GM18861 (cell line): ENCODE data around the gene DCP1A.
"Not testable (repeated sequence)": the region's sequence is repeated elsewhere in the genome, so short reads cannot be mapped to it uniquely, and the experiment has no call there.

Experiments used
- ATAC-seq: cut with Tn5 transposase; IDR thresholded peaks from one replicate; pipeline ENCODE4 v1.9.1; 2021; ENCODE audit not compliant: unreplicated experiment

DCP1A gene

GRCh38 chr3:53347261-53348064, at the start of gene DCP1A:
Gene DCP1A, minus strand, starts transcription at chr3:53347543. Its CDS starts 26 bp downstream, at chr3:53347517.
- ATAC-seq = peak; percentile 90

GRCh38 chr3:53384465-53385423, 37.4 kb upstream of the DCP1A start:
- no peak for ATAC-seq

DNA sequence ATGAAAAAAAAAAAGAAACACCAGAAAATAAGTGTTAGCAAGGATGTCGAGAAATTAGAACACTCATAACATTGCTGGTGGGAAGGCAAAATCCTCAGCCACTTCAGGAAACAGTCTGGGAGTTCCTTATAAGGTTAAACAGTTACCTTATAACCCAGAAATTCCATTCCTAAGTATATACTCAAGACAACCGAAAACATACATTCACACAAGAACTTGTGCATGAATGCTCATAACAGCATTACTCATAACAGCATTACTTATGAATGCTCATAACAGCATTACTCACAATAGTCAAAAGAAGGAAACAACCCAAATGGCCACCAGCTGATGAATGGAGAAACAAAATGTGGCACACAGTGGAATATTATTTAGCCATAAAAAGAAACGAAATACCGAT, 34.8 kb upstream of the DCP1A start:
- no peak for ATAC-seq

DNA sequence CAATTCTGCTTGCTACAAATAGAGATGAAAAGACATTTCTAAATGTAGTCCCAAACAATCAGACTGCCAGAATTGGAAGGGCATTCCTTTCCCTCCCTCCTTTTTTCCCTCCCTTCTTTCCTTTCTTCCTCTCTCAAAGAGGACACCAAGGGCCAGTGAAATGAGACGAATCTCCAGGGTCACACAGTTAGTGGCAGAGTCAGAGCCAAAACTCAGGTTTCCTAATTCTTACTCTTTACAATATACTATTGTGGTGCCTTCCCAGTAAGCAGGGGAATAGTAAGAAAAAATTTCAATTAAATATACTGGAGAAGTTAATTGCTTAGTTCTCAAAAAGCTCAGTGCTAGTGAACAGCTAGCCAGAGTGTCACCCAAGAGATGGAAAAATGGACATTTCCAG, 33.0 kb upstream of the DCP1A start:
- no peak for ATAC-seq

DNA sequence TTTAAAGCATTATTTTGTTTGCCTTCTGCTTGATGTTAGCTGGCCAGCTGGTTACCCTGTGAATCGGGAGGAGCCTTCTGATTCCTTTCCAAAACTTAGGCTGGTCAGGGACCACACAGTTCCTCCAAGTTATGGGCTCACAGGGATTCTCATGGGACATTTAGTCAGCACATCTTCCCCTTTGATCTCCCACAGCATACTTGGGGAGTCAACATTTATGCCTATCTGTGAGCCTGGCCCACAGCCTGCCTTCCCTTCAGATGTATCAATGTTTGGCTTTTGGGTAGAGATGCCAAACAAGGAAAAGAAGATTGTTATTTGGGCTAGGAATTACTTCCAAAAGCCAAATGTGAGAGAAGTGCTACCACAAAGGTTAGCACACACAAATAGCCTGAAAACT, 32.6 kb upstream of the DCP1A start:
- no peak for ATAC-seq

GRCh38 chr3:53377794-53378193, 30.5 kb upstream of the DCP1A start:
- ATAC-seq = no peak

DNA sequence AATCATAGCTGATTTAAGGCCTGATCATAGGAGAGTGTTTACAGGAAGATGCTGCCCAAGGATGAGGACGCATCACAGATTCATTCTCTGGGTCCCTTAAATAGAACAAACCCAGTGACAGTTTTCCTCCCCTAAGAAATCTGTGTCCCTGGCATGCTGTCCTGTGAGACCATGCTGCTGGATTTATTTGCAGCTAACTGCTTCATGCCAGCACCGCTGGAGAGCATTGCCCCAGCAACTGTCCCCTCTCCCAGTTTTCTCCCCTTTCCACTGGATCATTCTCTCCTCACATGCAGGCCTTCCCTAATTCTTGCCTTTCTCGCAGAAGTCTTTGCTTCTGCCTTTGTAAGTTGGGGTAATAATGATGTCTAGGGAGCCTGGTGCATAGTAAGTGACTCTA, 29.3 kb upstream of the DCP1A start:
- no peak for ATAC-seq

- ATAC-seq = no peak
Observed at GRCh38 chr3:53375019-53375418, 27.7 kb upstream of the DCP1A start.

- ATAC-seq = not testable (repeated sequence)
Observed at GRCh38 chr3:53370719-53371118, 23.4 kb upstream of the DCP1A start.

GRCh38 chr3:53361852-53362251, 14.5 kb upstream of the DCP1A start:
- ATAC-seq = no peak

GRCh38 chr3:53357458-53357857, 10.1 kb upstream of the DCP1A start:
- no peak for ATAC-seq

DNA sequence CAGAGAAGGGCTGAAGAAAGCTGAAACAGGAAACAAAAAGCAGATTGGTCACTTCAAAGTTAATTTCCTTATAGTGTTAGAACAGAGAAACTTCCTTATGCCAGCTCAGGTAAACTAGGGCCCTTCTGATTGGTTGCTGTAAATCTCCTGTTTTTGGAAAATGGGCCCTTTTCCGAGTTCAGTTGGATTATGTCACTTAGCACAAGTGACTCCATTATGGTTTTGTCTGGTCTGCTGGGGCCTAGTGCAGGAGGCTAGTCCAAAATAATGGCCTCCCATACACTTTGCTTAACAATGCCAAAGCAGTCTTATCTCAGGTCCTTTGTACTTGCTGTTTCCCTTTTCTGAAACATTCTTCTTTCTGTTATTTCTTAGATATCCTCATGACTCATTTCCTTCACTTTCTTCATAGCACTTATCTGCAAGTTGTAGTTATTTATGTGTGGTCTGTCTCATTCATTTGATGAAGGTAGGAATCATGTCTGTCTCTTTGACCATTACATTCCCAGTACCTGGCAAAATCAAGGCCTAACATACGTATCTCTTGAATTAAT, 7.7 kb upstream of the DCP1A start:
- ATAC-seq = no peak

GRCh38 chr3:53353202-53353601, 5.9 kb upstream of the DCP1A start:
- no peak for ATAC-seq

DNA sequence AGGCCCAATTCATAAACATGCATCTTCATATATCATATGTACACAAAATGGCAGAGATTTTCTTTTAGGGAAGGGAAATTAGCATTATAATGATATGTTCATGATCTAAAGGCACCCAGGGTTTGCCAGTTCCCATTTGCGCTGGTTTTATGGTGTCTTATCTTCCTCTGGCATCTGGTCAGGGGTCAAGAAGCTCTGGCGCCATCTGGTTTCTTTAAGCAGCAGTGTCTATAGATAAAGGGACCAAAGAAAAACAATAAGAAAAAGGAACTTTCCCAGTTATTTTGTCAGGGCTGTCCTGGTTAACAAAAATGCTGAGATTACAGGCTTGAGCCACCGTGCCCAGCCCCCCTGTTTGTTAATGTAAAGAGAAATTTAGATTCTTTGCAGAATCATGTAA, 3.3 kb upstream of the DCP1A start:
- ATAC-seq = no peak

- ATAC-seq = not testable (repeated sequence)
Observed at GRCh38 chr3:53348118-53348517, 775 bp upstream of the DCP1A start.

DNA sequence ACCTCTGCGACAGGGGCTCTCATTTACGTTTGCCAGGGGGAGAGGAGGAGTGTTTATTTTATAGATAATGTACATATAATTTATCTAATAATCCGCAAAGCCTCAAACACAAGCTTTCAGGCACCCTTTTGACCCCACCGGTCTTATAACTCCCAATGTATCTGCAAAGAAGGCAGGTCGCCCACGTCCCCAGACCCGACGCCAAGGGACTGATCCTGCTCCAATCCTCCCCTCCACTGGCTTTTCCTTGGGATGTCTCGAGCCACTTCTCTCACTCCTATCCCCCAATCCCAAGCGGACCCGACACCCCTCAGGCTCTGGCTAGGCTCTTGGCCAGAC, 452 bp downstream of the DCP1A start:
- no peak for ATAC-seq

GRCh38 chr3:53346514-53346913, 829 bp downstream of the DCP1A start:
- ATAC-seq = no peak

- ATAC-seq = no peak
Observed at GRCh38 chr3:53342353-53342752, 5.0 kb downstream of the DCP1A start.

- ATAC-seq = no peak
Observed at GRCh38 chr3:53337167-53337940, 10.0 kb downstream of the DCP1A start.

DNA sequence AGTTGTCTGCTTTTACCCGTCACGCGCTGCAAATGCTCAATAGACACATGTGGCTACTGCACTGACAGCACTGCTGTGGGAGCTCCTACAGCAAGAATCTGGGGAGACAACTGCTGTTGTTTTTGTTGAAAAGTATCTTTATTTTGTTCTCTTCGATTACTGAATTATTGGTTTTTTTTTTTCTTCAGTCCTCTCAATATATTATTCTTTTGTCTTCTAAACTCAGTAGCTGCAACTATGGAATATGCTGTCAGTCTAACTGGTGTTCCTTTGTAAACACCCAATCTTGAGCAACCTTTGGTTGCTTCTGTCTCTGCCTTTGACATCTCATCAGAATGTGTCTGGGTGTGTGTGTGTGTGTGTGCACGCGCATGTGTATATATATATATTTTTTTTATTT, 12.6 kb downstream of the DCP1A start:
- no peak for ATAC-seq

- no peak for ATAC-seq
Observed at GRCh38 chr3:53331871-53332270, 15.5 kb downstream of the DCP1A start.
